ENCODE measurements around the gene MT1H. TPM values are rescaled to one million over a fixed set of nuclear protein-coding genes. Genes with fewer than 3 reads are reported as not detected.

Gene MT1H
- total RNA-seq, 4 donors from 2014 or later, result 5.7 TPM; not detected in 3

DNA sequence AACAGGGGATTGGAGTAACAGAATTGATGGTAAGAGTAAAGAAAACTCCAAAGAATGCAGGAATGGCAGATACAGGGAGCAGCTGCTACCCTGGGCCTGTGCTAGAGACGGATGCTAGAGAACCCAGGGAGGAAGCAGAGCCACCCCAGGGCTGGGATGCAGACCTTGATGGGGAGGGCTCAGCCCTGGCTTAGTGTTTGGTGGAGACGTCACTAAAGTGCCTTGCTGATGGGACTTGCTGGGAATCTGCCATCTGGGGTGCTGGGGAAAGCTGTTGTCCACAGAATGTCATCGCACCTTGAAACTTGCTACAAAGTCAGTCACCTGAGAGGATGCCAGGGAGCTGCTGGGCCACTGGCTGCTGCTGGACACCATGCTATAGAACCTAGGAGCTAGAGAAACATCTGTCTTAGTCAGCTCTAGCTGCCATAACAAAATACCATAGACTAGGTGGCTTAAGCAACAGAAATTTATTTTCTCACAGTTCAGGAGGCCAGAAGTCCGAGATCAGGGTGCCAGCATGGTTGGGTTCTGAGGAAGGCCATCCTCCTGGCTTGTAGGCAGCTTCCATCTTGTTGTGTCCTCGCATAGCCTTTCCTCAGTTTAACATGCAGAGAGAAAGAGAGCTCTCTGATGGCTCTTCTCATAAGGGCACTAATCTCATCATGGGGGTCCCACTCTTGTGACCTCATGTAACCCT lies 28.0 kb downstream of the MT1H start:
- H3K4me1 ChIP-seq, result peaks cover under 1 to 15% (median 6%) of the 10 kb centered on the region in 3 donors
- no peaks in the 10 kb centered on the region for H3K27me3 ChIP-seq
- no peak overlapping the region for H3K27ac ChIP-seq
- TF ChIP-seq POLR2A (IDR thresholded peaks at IDR 0.05), result no peak
- TF ChIP-seq, protein P1, sequence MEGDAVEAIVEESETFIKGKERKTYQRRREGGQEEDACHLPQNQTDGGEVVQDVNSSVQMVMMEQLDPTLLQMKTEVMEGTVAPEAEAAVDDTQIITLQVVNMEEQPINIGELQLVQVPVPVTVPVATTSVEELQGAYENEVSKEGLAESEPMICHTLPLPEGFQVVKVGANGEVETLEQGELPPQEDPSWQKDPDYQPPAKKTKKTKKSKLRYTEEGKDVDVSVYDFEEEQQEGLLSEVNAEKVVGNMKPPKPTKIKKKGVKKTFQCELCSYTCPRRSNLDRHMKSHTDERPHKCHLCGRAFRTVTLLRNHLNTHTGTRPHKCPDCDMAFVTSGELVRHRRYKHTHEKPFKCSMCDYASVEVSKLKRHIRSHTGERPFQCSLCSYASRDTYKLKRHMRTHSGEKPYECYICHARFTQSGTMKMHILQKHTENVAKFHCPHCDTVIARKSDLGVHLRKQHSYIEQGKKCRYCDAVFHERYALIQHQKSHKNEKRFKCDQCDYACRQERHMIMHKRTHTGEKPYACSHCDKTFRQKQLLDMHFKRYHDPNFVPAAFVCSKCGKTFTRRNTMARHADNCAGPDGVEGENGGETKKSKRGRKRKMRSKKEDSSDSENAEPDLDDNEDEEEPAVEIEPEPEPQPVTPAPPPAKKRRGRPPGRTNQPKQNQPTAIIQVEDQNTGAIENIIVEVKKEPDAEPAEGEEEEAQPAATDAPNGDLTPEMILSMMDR (IDR thresholded peaks at IDR 0.05), result no peak
- intact Hi-C loops (cut with DNase I), result loop anchor here (10.0 kb wide), 1 partner anchor 93 kb away; the partner anchor contains the start of gene MT2A
- no peak overlapping the region for H3K4me3 ChIP-seq
- no peaks in the 10 kb centered on the region for H3K36me3 ChIP-seq
- no peak for DNase-seq
- 86 to 95% methylated on average over 4 of the region's 5 CpGs for WGBS, 2 donors
- H3K9me3 ChIP-seq, result peaks cover 0 to 5% (median 0%) of the 10 kb centered on the region in 3 donors

DNA sequence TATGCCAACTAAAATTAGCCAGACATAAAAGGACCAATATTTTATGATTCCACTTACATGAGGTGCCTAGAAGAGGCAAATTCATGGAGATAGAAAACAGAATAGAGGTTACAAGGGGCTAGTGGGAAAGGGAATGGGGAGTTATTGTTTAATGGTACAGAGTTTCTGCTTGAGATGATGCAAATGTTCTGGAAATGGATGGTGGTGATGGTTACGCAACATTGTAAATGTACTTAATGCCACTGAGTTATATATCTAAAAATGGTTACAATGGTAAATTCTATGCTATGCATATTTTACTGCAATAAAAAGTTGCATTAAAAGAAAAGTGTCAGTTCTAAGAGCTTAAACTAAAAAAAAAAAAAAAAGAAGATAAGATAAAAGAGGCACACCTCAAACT lies 30.6 kb downstream of the MT1H start:
- intact Hi-C loops (cut with DNase I), result loop anchor here (10.0 kb wide), 2 partner anchors 115 to 185 kb away; partner anchors contain the start of gene MT3
- Histone ChIP-seq H3K36me3 (no peaks in the 10 kb centered on the region), H3K27ac (no peak overlapping the region), H3K4me1 (peaks cover 0 to 10% (median 6%) of the 10 kb centered on the region in 3 donors), H3K27me3 (no peaks in the 10 kb centered on the region), H3K9me3 (peaks cover 0 to 5% (median 0%) of the 10 kb centered on the region in 3 donors), H3K4me3 (no peak overlapping the region)
- WGBS, 2 donors, result 40 to 47% methylated on average over 1 of the region's 1 CpG
- TF ChIP-seq, protein P1 (IDR thresholded peaks at IDR 0.05), result no peak
- TF ChIP-seq POLR2A (IDR thresholded peaks at IDR 0.05), result no peak
- no peak for DNase-seq

DNA sequence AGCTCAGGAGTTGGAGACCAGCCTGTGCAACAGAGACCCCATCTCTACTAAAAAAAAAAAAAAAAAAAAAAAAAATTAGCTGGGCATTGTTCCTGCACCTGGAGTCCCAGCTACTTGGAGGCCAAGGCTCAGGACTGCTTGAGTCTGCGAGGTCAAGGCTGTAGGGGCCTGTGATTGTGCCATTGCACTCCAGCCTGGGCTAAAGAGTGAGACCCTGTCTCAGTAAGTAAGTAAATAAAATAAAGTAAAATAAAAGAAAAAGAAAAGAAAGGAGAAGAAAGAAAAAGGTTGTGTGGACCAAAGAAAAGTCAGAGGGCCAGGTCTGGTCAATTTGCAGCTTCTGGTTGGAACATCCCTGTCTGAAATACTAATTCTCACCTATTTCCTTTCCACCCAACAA lies 31.0 kb downstream of the MT1H start:
- Histone ChIP-seq H3K27ac (no peak overlapping the region), H3K4me3 (no peak overlapping the region), H3K9me3 (peaks cover 0 to 5% (median 0%) of the 10 kb centered on the region in 3 donors), H3K4me1 (peaks cover 0 to 10% (median 6%) of the 10 kb centered on the region in 3 donors), H3K27me3 (no peaks in the 10 kb centered on the region), H3K36me3 (no peaks in the 10 kb centered on the region)
- DNase-seq, result no peak
- WGBS, 2 donors, result 90 to 100% methylated on average over 1 of the region's 1 CpG
- intact Hi-C loops (cut with DNase I), result loop anchor here (10.0 kb wide), 2 partner anchors 116 to 186 kb away; partner anchors contain the start of gene MT3
- TF ChIP-seq, protein P1 (IDR thresholded peaks at IDR 0.05), result no peak
- no peak for TF ChIP-seq POLR2A (IDR thresholded peaks at IDR 0.05)

DNA sequence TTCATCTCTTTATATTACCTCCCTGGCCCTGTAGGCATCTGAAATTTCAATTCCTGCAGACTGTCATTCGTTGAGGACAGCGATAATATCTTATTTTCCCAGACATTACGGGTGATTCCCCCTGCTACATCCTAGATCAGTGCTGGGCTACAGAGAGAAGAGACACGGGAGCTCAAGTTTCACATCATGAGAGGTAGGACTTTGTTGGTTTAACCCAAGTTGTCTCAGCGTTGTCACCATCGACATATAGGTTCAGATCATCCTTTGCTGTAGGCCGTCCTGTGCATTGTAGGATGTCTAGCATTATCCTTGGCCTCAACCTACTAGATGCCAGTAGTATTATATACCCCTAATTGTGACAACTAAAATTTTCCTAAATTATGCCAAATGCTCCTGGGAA lies 31.9 kb downstream of the MT1H start:
- 82 to 86% methylated on average over 7 of the region's 7 CpGs for WGBS, 2 donors
- DNase-seq, result no peak
- H3K27me3 ChIP-seq, result no peaks in the 10 kb centered on the region
- peaks cover 0 to 5% (median 0%) of the 10 kb centered on the region in 3 donors for H3K9me3 ChIP-seq
- no peaks in the 10 kb centered on the region for H3K36me3 ChIP-seq
- peak overlapping the region in 1 of 4 donors; percentile 30 for H3K27ac ChIP-seq
- no peak overlapping the region for H3K4me3 ChIP-seq
- peaks cover 0 to 10% (median 6%) of the 10 kb centered on the region in 3 donors for H3K4me1 ChIP-seq
- intact Hi-C loops (cut with DNase I), result loop anchor here (10.0 kb wide), 2 partner anchors 117 to 187 kb away; partner anchors contain the start of gene MT3
- TF ChIP-seq, protein P1 (IDR thresholded peaks at IDR 0.05), result no peak
- no peak for TF ChIP-seq POLR2A (IDR thresholded peaks at IDR 0.05)

DNA sequence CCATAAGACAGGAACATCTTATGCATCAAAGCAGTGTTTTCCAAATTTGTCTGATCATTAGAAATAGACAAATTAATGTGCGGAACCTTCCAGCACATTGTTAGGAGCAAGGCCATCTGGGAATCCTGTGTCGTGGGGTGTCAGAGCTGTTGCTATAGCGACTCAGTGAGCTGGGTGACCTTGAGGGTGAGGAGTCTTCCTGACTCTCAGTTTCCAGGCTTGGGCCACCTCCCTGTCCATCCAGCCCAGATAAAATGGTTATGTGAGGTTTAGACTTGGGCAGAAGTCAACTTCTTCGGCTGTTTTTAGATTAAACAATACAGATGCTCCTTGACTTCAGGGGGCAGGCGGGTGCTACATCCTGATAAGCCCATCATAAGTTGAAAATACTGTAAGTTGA lies 33.2 kb downstream of the MT1H start:
- Histone ChIP-seq H3K4me3 (no peak overlapping the region), H3K27me3 (no peaks in the 10 kb centered on the region), H3K27ac (no peak overlapping the region), H3K4me1 (peaks cover 0 to 10% (median 6%) of the 10 kb centered on the region in 3 donors), H3K36me3 (no peaks in the 10 kb centered on the region), H3K9me3 (no peaks in the 10 kb centered on the region)
- intact Hi-C loops (cut with DNase I), result loop anchor here (10.0 kb wide), 2 partner anchors 118 to 188 kb away; partner anchors contain the start of gene MT3
- 88 to 90% methylated on average over 5 of the region's 5 CpGs for WGBS, 2 donors
- no peak for DNase-seq
- TF ChIP-seq, protein P1 (IDR thresholded peaks at IDR 0.05), result no peak
- no peak for TF ChIP-seq POLR2A (IDR thresholded peaks at IDR 0.05)

Data from esophagus squamous epithelium (tissue), 5 donors.